Measurements from ENCODE around the gene HAPLN3.

Gene HAPLN3

GRCh38 chr15:88911766-88912118 lies 16.4 kb upstream of the HAPLN3 start:
- DNase-seq (ENCODE audit: low spot score) = peak; percentile 40

- peak; percentile 14 for DNase-seq (ENCODE audit: low spot score)
Observed at GRCh38 chr15:88909956-88910831, 14.8 kb upstream of the HAPLN3 start.

- peak; percentile 71 for DNase-seq (ENCODE audit: low spot score)
Observed at GRCh38 chr15:88908697-88909621, 13.6 kb upstream of the HAPLN3 start.

- no peak for DNase-seq (ENCODE audit: low spot score)
Observed at GRCh38 chr15:88908123-88908522, 12.8 kb upstream of the HAPLN3 start.

GRCh38 chr15:88907111-88907510 lies 11.8 kb upstream of the HAPLN3 start:
- no peak for DNase-seq (ENCODE audit: low spot score)

GRCh38 chr15:88906551-88906950 lies 11.2 kb upstream of the HAPLN3 start:
- no peak for DNase-seq (ENCODE audit: low spot score)

- DNase-seq (ENCODE audit: low spot score) = no peak
Observed at GRCh38 chr15:88906130-88906529, 10.8 kb upstream of the HAPLN3 start.

- peak; percentile 1 for DNase-seq (ENCODE audit: low spot score)
Observed at GRCh38 chr15:88905576-88905975, 10.2 kb upstream of the HAPLN3 start.

- DNase-seq (ENCODE audit: low spot score) = peak; percentile 78
Observed at GRCh38 chr15:88904624-88905327, 9.4 kb upstream of the HAPLN3 start.

GRCh38 chr15:88904257-88904623 lies 8.9 kb upstream of the HAPLN3 start:
- DNase-seq (ENCODE audit: low spot score) = no peak

- DNase-seq (ENCODE audit: low spot score) = no peak
Observed at GRCh38 chr15:88902846-88903245, 7.5 kb upstream of the HAPLN3 start.

GRCh38 chr15:88902221-88902835 lies 7.0 kb upstream of the HAPLN3 start:
- DNase-seq (ENCODE audit: low spot score) = no peak

GRCh38 chr15:88901508-88902220 lies 6.3 kb upstream of the HAPLN3 start:
- DNase-seq (ENCODE audit: low spot score) = no peak

- DNase-seq (ENCODE audit: low spot score) = no peak
Observed at GRCh38 chr15:88900982-88901418, 5.7 kb upstream of the HAPLN3 start.

- peak; percentile 87 for DNase-seq (ENCODE audit: low spot score)
Observed at GRCh38 chr15:88900309-88900981, 5.1 kb upstream of the HAPLN3 start.

- DNase-seq (ENCODE audit: low spot score) = no peak
Observed at GRCh38 chr15:88899251-88899650, 3.9 kb upstream of the HAPLN3 start.

- DNase-seq (ENCODE audit: low spot score) = no peak
Observed at GRCh38 chr15:88898736-88899135, 3.4 kb upstream of the HAPLN3 start.

- DNase-seq (ENCODE audit: low spot score) = peak; percentile 86
Observed at GRCh38 chr15:88897456-88898194, 2.3 kb upstream of the HAPLN3 start.

GRCh38 chr15:88897142-88897455 lies 1.8 kb upstream of the HAPLN3 start:
- DNase-seq (ENCODE audit: low spot score) = no peak
